Mucosa of descending colon (tissue), 3 donors: ENCODE data around the gene KASH5. TPM values are rescaled to one million over a fixed set of nuclear protein-coding genes. Genes with fewer than 3 reads are reported as not detected.
A peak's percentile ranks its signal among the peaks of the same experiment; 100 is the strongest.

Experiments
- ATAC-seq: fragments of 200-7000 bp; cut with Tn5 transposase; one replicate; pipeline ENCODE4 v1.9.1; 2020; ENCODE audit warnings: mild to moderate bottlenecking, moderate library complexity
- DNase-seq, 3 donors: peaks; one replicate each; pipeline ENCODE4 v3.0.0-alpha.2; 2020
- H3K36me3 ChIP-seq: fragments of 200-600 bp; one replicate; pipeline ENCODE4 v1.8.0; 2021; ENCODE audit warnings: low read depth, mild to moderate bottlenecking
- H3K4me1 ChIP-seq: fragments of 200-600 bp; one replicate; pipeline ENCODE4 v1.8.0; 2021; ENCODE audit warnings: low read depth, mild to moderate bottlenecking
- H3K4me3 ChIP-seq: fragments of 200-600 bp; one replicate; pipeline ENCODE4 v1.8.0; 2021; ENCODE audit warnings: mild to moderate bottlenecking
- H3K9me3 ChIP-seq: fragments of 200-600 bp; one replicate; pipeline ENCODE4 v1.8.0; 2021; ENCODE audit warnings: mild to moderate bottlenecking
- CTCF ChIP-seq: fragments of 200-600 bp; IDR thresholded peaks from one replicate; pipeline ENCODE4 v1.8.0; 2022; ENCODE audit warnings: antibody characterized with exemption, mild to moderate bottlenecking
- intact Hi-C, 2 donors: fragments of 100-400 bp; cut with DNase I in 1 of 2; cut with micrococcal nuclease in 1 of 2; formaldehyde crosslinking; loops; one replicate each; pipeline versions ENCODE4 v1.11.0 to v1.11.1; 2022; cut with DNase I, micrococcal nuclease
- total RNA-seq, 3 donors: library from RNA; stranded (reverse); fragmentation: NEBNext Ultra II Directional in 2 of 3; extraction: Animal tissue kit (Norgen Biotek cat#: 25700) in 2 of 3; gene quantifications; one replicate each; pipeline versions ENCODE4 v1.2.1 to v1.2.4, GENCODE V29; 2021 to 2023
- donor health status: DM: no; HTN: no; CAD: no; lungs with moderate emphysema.
- donor health status: DM: no; HTN: no; CAD: no.
- donor health status: DM: no; HTN: yes; CAD: no.

The KASH5 gene
- total RNA-seq, 3 donors from 2014 or later, result not detected

DNA sequence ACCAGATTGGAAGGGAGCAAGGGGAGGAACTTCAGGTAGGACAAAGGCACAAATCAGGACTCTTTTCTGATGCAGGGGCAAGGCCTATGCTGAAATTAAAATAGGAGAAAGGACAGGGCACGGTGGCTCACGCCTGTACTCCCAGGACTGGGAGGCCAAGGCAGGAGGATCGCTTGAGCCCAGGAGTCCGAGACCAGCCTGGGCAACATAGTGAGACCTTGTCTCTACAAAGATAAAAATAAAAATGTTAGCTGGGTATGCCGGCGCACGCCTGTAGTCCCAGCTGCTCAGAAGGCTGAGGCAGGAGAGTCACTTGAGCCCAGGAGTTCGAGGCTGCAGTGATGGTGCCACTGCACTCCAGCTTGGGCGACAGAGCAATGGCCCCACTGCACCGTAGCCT is 47.6 kb downstream of the KASH5 start:
- intact Hi-C loops, result no loop called here

GRCh38 chr19:49436381-49437017 is 48.5 kb downstream of the KASH5 start:
- intact Hi-C loops, result no loop called here
- Histone ChIP-seq H3K36me3 (no peaks in the 10 kb centered on the region), H3K4me1 (no peaks in the 10 kb centered on the region), H3K4me3 (no peak overlapping the region), H3K9me3 (no peaks in the 10 kb centered on the region)
- TF ChIP-seq CTCF, result no peak
- ATAC-seq (peak; percentile 10), DNase-seq (peak in 1 of 3 donors; percentile 37)

More for the DNA sequence above, 47.6 kb downstream of the KASH5 start:
- Histone ChIP-seq H3K36me3 (no peaks in the 10 kb centered on the region), H3K4me3 (no peak overlapping the region), H3K4me1 (no peaks in the 10 kb centered on the region), H3K9me3 (no peaks in the 10 kb centered on the region)
- ATAC-seq (no peak), DNase-seq (no peak)
- TF ChIP-seq CTCF, result no peak

DNA sequence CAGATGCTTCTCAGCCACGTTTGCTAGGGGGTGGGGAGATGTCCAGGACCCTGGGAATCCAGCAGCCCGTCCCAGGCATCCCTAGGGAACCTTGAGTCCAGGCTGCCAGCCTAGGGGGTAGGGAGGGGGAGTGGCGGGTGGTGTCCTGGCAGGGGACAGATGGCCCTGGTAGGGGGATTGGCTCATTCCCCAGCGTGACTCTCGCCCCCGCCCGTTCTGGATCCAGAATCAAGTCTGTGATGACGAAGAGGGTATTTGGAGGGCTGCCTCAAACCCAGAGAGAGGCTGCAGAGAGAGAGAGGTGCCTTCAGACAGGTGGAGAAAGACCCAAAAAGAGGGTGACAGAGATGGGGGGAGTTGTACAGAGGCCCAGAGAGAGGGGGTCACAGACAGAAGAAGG is 49.2 kb downstream of the KASH5 start:
- Histone ChIP-seq H3K4me3 (no peak overlapping the region), H3K4me1 (no peaks in the 10 kb centered on the region), H3K36me3 (no peaks in the 10 kb centered on the region), H3K9me3 (no peaks in the 10 kb centered on the region)
- no peak for DNase-seq
- no peak for TF ChIP-seq CTCF
- ATAC-seq, result no peak
- intact Hi-C loops, result no loop called here

GRCh38 chr19:49438261-49438660 is 50.2 kb downstream of the KASH5 start:
- DNase-seq (no peak), ATAC-seq (no peak)
- TF ChIP-seq CTCF, result no peak
- Histone ChIP-seq H3K36me3 (no peaks in the 10 kb centered on the region), H3K4me3 (no peak overlapping the region), H3K4me1 (no peaks in the 10 kb centered on the region), H3K9me3 (no peaks in the 10 kb centered on the region)
- intact Hi-C loops, result no loop called here

DNA sequence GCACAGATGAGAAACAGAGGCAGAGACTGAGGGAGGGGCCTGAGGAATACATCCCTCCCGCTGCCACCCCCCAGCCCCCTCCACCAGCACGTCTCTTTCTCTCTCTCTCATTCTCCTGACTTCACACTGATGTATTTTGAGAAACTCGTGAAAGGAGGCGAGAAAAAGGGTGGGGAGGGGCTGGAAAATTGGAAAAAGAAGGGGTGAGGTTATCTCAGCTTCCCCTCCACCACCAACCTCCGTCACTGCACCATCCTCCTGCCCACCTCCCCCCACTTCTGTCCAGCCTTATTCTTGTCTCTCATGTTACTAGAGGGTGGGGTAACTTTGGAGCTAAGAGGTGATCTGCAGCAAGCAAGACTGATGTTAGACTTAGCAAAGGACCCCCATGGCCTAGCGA is 51.8 kb downstream of the KASH5 start:
- H3K4me1 ChIP-seq, result no peaks in the 10 kb centered on the region
- no peaks in the 10 kb centered on the region for H3K36me3 ChIP-seq
- no peak for TF ChIP-seq CTCF
- ATAC-seq (no peak), DNase-seq (no peak)
- H3K9me3 ChIP-seq, result no peaks in the 10 kb centered on the region
- H3K4me3 ChIP-seq, result no peak overlapping the region
- intact Hi-C loops, result loop anchor here in 1 of 2 donors (5.0 kb wide), 1 partner anchor 48 kb away; no protein-coding TSS in a partner anchor
